ENCODE data around the gene ASNS. TPM values are rescaled to one million over a fixed set of nuclear protein-coding genes. Genes with fewer than 3 reads are reported as not detected.

The ASNS gene
- total and polyA plus RNA-seq, 2 experiments from 2014 or later = 163 to 166 TPM

GRCh38 chr7:97859606-97860204, 12.5 kb downstream of the ASNS start:
- no peak overlapping the region for H3K4me2 ChIP-seq
- H3K9me2 ChIP-seq (ENCODE audit: insufficient read depth) = no peaks in the 10 kb centered on the region
- Mint-ChIP-seq H3K36me3 (ENCODE audit: low read depth) (peaks cover 85% of the 10 kb centered on the region), H3K4me1 (no peaks in the 10 kb centered on the region), H3K27ac (no peak overlapping the region), H3K9me3 (no peaks in the 10 kb centered on the region), H3K4me3 (no peak overlapping the region), H3K27me3 (ENCODE audit: insufficient read depth, low read depth, poor library complexity) (peaks cover 8% of the 10 kb centered on the region)
- 0 out of 2 replicates have a peak, but pooled peaks cover 9% of the 10 kb centered on the region for H3K79me2 ChIP-seq (replicated peaks; ENCODE audit: insufficient read depth)
- DNase-seq (ENCODE audit: low spot score) = no peak
- H2AFZ ChIP-seq = no peak overlapping the region
- no peak for TF ChIP-seq POLR2AphosphoS5 (IDR thresholded peaks at IDR 0.05; ENCODE audit: low read depth)
- no peak for TF ChIP-seq CREB1 (CRISPR knock-in tag; IDR thresholded peaks at IDR 0.05; ENCODE audit: low read depth)
- no peak for TF ChIP-seq CTCF (conservative IDR thresholded peaks at IDR 0.05; ENCODE audit: low read depth in 2 of 2)
- TF ChIP-seq EZH2phosphoT487 (IDR thresholded peaks at IDR 0.05; ENCODE audit: unreplicated experiment) = no peak
- no peak for TF ChIP-seq EZH2 (IDR thresholded peaks at IDR 0.05; ENCODE audit: low read depth, unreplicated experiment)
- no peak for TF ChIP-seq ZNF331 (CRISPR knock-in tag; IDR thresholded peaks at IDR 0.05; ENCODE audit: low read depth)
- no peak for TF ChIP-seq NANOG (IDR thresholded peaks at IDR 0.05; ENCODE audit: borderline replicate concordance)
- no peak for TF ChIP-seq ZNF462 (CRISPR knock-in tag; IDR thresholded peaks at IDR 0.05)
- H3F3A ChIP-seq (replicated peaks; ENCODE audit: low read depth) = no peaks in the 10 kb centered on the region
- no peaks in the 10 kb centered on the region for H3K27me3 ChIP-seq (ENCODE audit: insufficient read depth)
- H4K20me1 ChIP-seq (replicated peaks; ENCODE audit: insufficient read depth) = peaks cover 7% of the 10 kb centered on the region; the same call in 1 of the 2 replicates
- peaks cover 61% of the 10 kb centered on the region for H3K36me3 ChIP-seq (ENCODE audit: insufficient read depth)
- H3K4me1 ChIP-seq (ENCODE audit: insufficient read depth) = no peaks in the 10 kb centered on the region
- H3K27ac ChIP-seq (ENCODE audit: low read depth) = no peak overlapping the region
- no peak overlapping the region for H3K4me3 ChIP-seq
- ATAC-seq = no peak
